BLaER1 (cell line): ENCODE measurements around the gene PDE10A.

Experiments used
- H3K27ac ChIP-seq: shearing (Covaris generic); formaldehyde crosslinking; 2 replicates; pipeline ENCODE4 v1.8.1; 2022
- H3K27me3 ChIP-seq: shearing (Covaris generic); formaldehyde crosslinking; 2 replicates; pipeline ENCODE4 v1.8.1; 2022
- H3K36me3 ChIP-seq: shearing (Covaris generic); formaldehyde crosslinking; 2 replicates; pipeline ENCODE4 v1.8.1; 2022
- H3K4me1 ChIP-seq: shearing (Covaris generic); formaldehyde crosslinking; 2 replicates; pipeline ENCODE4 v1.8.1; 2022
- H3K4me2 ChIP-seq: shearing (Covaris generic); formaldehyde crosslinking; 2 replicates; pipeline ENCODE4 v1.8.1; 2022
- H3K4me3 ChIP-seq: shearing (Covaris generic); formaldehyde crosslinking; 2 replicates; pipeline ENCODE4 v1.8.1; 2022
- H3K9ac ChIP-seq: shearing (Covaris generic); formaldehyde crosslinking; 2 replicates; pipeline ENCODE4 v1.8.1; 2022
- H3K9me3 ChIP-seq: shearing (Covaris generic); formaldehyde crosslinking; 2 replicates; pipeline ENCODE4 v1.8.1; 2022
- H4K20me1 ChIP-seq: shearing (Covaris generic); formaldehyde crosslinking; 2 replicates; pipeline ENCODE4 v1.8.1; 2022
- Cebpa-rat ChIP-seq: shearing (Covaris generic); IDR thresholded peaks from 2 replicates; pipeline ENCODE4 v1.8.1; 2022

The PDE10A gene

GRCh38 chr6:165656581-165657324, 6.3 kb downstream of the PDE10A start:
- Histone ChIP-seq H3K4me1 (peaks cover 4% of the 10 kb centered on the region; the same call in 1 of the 2 replicates), H3K4me2 (no peak overlapping the region), H3K9ac (no peak overlapping the region), H3K36me3 (no peaks in the 10 kb centered on the region), H3K27ac (no peak overlapping the region), H4K20me1 (no peaks in the 10 kb centered on the region), H3K9me3 (peaks cover 12% of the 10 kb centered on the region), H3K27me3 (peaks cover 15% of the 10 kb centered on the region), H3K4me3 (no peak overlapping the region)
- no peak for TF ChIP-seq Cebpa-rat

GRCh38 chr6:165655191-165655590, 7.8 kb downstream of the PDE10A start:
- no peaks in the 10 kb centered on the region for H3K9me3 ChIP-seq
- no peaks in the 10 kb centered on the region for H3K4me1 ChIP-seq
- no peak overlapping the region for H3K4me3 ChIP-seq
- H3K27ac ChIP-seq, result no peak overlapping the region
- no peak overlapping the region for H3K4me2 ChIP-seq
- no peaks in the 10 kb centered on the region for H3K36me3 ChIP-seq
- H4K20me1 ChIP-seq, result no peaks in the 10 kb centered on the region
- no peaks in the 10 kb centered on the region for H3K27me3 ChIP-seq
- H3K9ac ChIP-seq, result no peak overlapping the region
- no peak for TF ChIP-seq Cebpa-rat

- TF ChIP-seq Cebpa-rat, result no peak
- H3K4me1 ChIP-seq, result peaks cover 8% of the 10 kb centered on the region
Observed at GRCh38 chr6:165654144-165654543, 8.9 kb downstream of the PDE10A start.

GRCh38 chr6:165653607-165654006, 9.4 kb downstream of the PDE10A start:
- H3K36me3 ChIP-seq, result no peaks in the 10 kb centered on the region
- H3K27me3 ChIP-seq, result no peaks in the 10 kb centered on the region
- no peak for TF ChIP-seq Cebpa-rat
- H4K20me1 ChIP-seq, result no peaks in the 10 kb centered on the region
- H3K27ac ChIP-seq, result no peak overlapping the region
- no peaks in the 10 kb centered on the region for H3K9me3 ChIP-seq
- H3K4me3 ChIP-seq, result no peak overlapping the region
- H3K9ac ChIP-seq, result no peak overlapping the region
- H3K4me1 ChIP-seq, result peaks cover 10% of the 10 kb centered on the region
- no peak overlapping the region for H3K4me2 ChIP-seq

More at GRCh38 chr6:165654144-165654543, 8.9 kb downstream of the PDE10A start:
- H3K36me3 ChIP-seq, result no peaks in the 10 kb centered on the region
- H3K9me3 ChIP-seq, result no peaks in the 10 kb centered on the region
- no peak overlapping the region for H3K27ac ChIP-seq
- H3K4me3 ChIP-seq, result no peak overlapping the region
- H3K27me3 ChIP-seq, result no peaks in the 10 kb centered on the region
- H3K4me2 ChIP-seq, result no peak overlapping the region
- H3K9ac ChIP-seq, result no peak overlapping the region
- no peaks in the 10 kb centered on the region for H4K20me1 ChIP-seq

DNA sequence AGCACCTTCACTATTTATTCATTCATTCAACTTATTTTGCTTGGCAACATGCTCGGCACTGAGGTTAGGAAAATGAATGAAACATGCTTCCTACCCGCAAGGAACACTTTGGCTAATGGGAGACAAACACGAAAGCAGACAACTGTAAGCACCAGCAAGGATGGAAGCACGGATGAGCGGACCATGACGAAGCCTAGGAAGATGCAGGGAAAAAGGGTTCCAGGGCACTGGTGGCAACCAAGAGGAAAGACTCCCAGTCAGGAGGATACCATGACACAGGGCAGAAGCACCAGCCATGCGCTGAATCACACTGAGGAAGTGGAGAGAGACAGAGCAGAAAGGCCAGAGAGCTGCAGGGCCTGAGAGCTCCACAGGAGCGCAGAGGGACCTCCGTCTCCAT, 9.8 kb downstream of the PDE10A start:
- no peak overlapping the region for H3K27ac ChIP-seq
- no peaks in the 10 kb centered on the region for H3K9me3 ChIP-seq
- H3K4me1 ChIP-seq, result peaks cover 10% of the 10 kb centered on the region
- no peak overlapping the region for H3K4me3 ChIP-seq
- no peak overlapping the region for H3K4me2 ChIP-seq
- H3K27me3 ChIP-seq, result no peaks in the 10 kb centered on the region
- H3K36me3 ChIP-seq, result no peaks in the 10 kb centered on the region
- no peak for TF ChIP-seq Cebpa-rat
- H3K9ac ChIP-seq, result no peak overlapping the region
- H4K20me1 ChIP-seq, result no peaks in the 10 kb centered on the region

GRCh38 chr6:165652766-165653165, 10.3 kb downstream of the PDE10A start:
- no peak overlapping the region for H3K4me2 ChIP-seq

DNA sequence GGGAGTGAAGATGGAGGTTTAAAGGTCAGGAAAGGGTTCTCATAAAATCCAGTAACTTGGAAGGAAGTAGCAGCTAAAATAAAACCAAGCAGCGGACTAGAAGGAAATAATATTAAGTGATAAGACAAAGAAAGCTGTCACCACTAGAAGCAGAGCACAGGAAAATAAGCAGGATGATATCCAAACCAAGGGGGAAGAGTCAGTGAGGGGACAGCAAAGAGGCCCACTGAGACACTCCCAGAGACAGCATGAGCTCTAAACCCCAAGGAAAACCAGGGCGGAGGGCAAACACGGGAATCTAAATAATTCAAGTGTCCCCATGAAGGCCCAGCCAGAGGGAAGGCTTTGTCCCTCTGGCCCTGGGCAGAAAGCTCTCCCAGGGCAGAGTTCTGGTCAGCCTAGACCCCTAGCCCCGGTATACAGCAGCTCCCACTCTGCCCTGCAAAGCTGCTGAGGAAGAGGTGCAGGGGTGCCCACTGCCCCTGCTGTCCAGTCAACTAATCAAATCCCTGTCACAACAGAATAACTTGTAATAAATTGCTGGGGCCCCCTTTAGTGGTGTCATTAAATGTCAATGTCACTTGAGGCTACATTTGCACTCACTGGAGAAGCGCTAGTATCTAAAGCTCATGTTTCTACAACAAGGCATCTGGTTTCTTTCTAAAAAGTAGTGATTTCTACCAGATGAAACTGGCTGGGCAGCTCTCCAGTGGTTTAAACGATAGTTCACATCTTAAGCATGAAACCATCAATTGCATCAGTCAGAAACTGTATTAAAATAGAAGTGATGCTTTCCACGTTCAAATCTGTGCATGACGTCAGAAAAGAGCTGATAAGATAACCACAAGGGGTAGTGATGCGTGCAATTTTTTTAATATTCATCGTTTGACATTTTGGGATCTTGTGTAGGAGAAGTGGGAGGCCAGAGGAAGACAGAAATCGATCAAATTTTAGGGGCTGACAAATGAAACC, 13.6 kb downstream of the PDE10A start:
- no peaks in the 10 kb centered on the region for H3K36me3 ChIP-seq
- no peaks in the 10 kb centered on the region for H3K27me3 ChIP-seq
- no peak overlapping the region for H3K27ac ChIP-seq
- peaks cover 10% of the 10 kb centered on the region for H3K4me1 ChIP-seq
- H3K9me3 ChIP-seq, result no peaks in the 10 kb centered on the region
- TF ChIP-seq Cebpa-rat, result no peak
- H3K9ac ChIP-seq, result no peak overlapping the region
- peak overlapping the region; percentile 17; the same call in 1 of the 2 replicates for H3K4me2 ChIP-seq
- H4K20me1 ChIP-seq, result no peaks in the 10 kb centered on the region
- H3K4me3 ChIP-seq, result no peak overlapping the region

More at GRCh38 chr6:165652766-165653165, 10.3 kb downstream of the PDE10A start:
- Histone ChIP-seq H3K27ac (no peak overlapping the region), H3K4me1 (peaks cover 10% of the 10 kb centered on the region), H3K36me3 (no peaks in the 10 kb centered on the region), H3K9me3 (no peaks in the 10 kb centered on the region), H4K20me1 (no peaks in the 10 kb centered on the region), H3K27me3 (no peaks in the 10 kb centered on the region), H3K9ac (no peak overlapping the region), H3K4me3 (no peak overlapping the region)
- TF ChIP-seq Cebpa-rat, result no peak

DNA sequence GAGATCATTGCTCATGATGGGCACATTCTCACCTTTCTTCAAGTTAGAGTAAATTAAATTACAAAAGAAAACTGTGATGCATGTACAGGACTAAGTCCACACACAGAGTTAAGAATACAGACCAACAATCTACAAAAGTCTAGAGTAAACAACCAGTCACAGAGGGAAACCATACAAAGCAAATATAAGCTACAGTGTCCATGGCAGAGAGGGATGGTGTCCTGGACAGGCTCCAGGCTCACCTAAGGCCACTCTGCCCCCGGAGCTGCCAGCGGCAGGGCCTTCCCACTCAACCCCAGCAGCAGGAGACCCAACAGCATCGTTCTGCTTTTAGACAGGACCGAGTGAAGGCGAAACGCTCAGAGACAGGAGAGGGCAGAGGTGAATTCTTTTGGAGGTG, 16.0 kb downstream of the PDE10A start:
- H4K20me1 ChIP-seq, result no peaks in the 10 kb centered on the region
- TF ChIP-seq Cebpa-rat, result no peak
- no peak overlapping the region for H3K4me2 ChIP-seq
- H3K27me3 ChIP-seq, result no peaks in the 10 kb centered on the region
- H3K4me1 ChIP-seq, result peaks cover 10% of the 10 kb centered on the region
- H3K27ac ChIP-seq, result no peak overlapping the region
- H3K9ac ChIP-seq, result no peak overlapping the region
- no peaks in the 10 kb centered on the region for H3K9me3 ChIP-seq
- H3K4me3 ChIP-seq, result no peak overlapping the region
- H3K36me3 ChIP-seq, result no peaks in the 10 kb centered on the region

GRCh38 chr6:165645919-165646318, 17.1 kb downstream of the PDE10A start:
- no peak overlapping the region for H3K27ac ChIP-seq
- H3K9me3 ChIP-seq, result no peaks in the 10 kb centered on the region
- no peak for TF ChIP-seq Cebpa-rat

More at GRCh38 chr6:165645919-165646318, 17.1 kb downstream of the PDE10A start:
- no peaks in the 10 kb centered on the region for H4K20me1 ChIP-seq
- no peak overlapping the region for H3K9ac ChIP-seq
- H3K4me2 ChIP-seq, result no peak overlapping the region
- H3K36me3 ChIP-seq, result no peaks in the 10 kb centered on the region
- peaks cover 10% of the 10 kb centered on the region for H3K4me1 ChIP-seq
- H3K4me3 ChIP-seq, result no peak overlapping the region
- no peaks in the 10 kb centered on the region for H3K27me3 ChIP-seq
